Sigmoid colon (tissue), 3 donors: ENCODE results near the gene CLOCK.

Experiments
- POLR2A ChIP-seq, 2 donors: fragments of 450-650 bp; IDR thresholded peaks; one replicate each; pipeline ENCODE4 v1.6.1; 2016; ENCODE audit warnings: antibody characterized with exemption in 2 of 2, mild to moderate bottlenecking in 2 of 2, moderate library complexity in 2 of 2
- TF ChIP-seq, protein P1 (sequence below), 4 experiments: fragments of 450-650 bp in 3 of 4; fragments of 200-600 bp in 1 of 4; IDR thresholded peaks; one replicate each; pipeline ENCODE4 v1.5.1; 2016 to 2019; ENCODE audit warnings: antibody characterized with exemption in 4 of 4, mild to moderate bottlenecking in 3 of 4, moderate library complexity in 2 of 4

DNA sequence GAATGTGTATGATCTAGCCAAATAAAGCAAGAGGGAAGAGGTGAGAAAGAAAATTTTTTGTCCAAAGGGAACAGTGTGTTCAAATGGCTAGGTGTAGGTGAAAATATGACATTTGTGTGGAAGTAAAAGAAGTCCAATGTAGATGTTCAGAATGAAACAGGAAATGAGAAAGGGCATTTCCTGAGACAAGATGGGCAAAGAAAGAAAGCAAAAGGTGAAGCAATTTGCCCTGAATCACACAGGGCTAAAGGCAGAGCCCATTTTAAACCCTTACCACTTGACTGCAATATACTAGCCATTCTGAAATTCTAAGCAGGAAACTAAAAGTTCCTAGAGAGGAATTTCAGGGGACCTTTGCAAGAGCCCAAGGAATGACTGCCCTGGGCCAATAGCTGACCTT lies 36.0 kb downstream of the CLOCK start:
- TF ChIP-seq, protein P1, sequence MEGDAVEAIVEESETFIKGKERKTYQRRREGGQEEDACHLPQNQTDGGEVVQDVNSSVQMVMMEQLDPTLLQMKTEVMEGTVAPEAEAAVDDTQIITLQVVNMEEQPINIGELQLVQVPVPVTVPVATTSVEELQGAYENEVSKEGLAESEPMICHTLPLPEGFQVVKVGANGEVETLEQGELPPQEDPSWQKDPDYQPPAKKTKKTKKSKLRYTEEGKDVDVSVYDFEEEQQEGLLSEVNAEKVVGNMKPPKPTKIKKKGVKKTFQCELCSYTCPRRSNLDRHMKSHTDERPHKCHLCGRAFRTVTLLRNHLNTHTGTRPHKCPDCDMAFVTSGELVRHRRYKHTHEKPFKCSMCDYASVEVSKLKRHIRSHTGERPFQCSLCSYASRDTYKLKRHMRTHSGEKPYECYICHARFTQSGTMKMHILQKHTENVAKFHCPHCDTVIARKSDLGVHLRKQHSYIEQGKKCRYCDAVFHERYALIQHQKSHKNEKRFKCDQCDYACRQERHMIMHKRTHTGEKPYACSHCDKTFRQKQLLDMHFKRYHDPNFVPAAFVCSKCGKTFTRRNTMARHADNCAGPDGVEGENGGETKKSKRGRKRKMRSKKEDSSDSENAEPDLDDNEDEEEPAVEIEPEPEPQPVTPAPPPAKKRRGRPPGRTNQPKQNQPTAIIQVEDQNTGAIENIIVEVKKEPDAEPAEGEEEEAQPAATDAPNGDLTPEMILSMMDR (IDR thresholded peaks at IDR 0.05): no peak
- no peak for TF ChIP-seq POLR2A (IDR thresholded peaks at IDR 0.05)
